Kidney epithelial cell (primary cell): ENCODE results near the gene ABCG1. TPM values are rescaled to one million over a fixed set of nuclear protein-coding genes. Genes with fewer than 3 reads are reported as not detected.

ENCODE experiments used
- DNase-seq: peaks from one replicate; pipeline ENCODE4 v3.0.0-alpha.2; 2010; ENCODE audit warnings: low read depth
- H3K27me3 ChIP-seq: 2 replicates; pipeline ENCODE4 v1.6.0; 2011; ENCODE audit warnings: low read length; ENCODE audit not compliant: control insufficient read depth, insufficient read depth
- H3K36me3 ChIP-seq: 2 replicates; pipeline ENCODE4 v1.5.1; 2011; ENCODE audit warnings: low read length; ENCODE audit not compliant: control insufficient read depth, insufficient read depth
- H3K4me3 ChIP-seq: 2 replicates; pipeline ENCODE4 v1.5.1; 2011; ENCODE audit warnings: low read depth, mild to moderate bottlenecking, control low read depth, low read length
- total RNA-seq: library from RNA; depleted of rRNA; stranded (reverse); fragments of >200 nt; gene quantifications from 2 replicates; pipeline ENCODE4 v1.2.3, GENCODE V29; 2015
- TF ChIP-seq, protein P1 (sequence below): IDR thresholded peaks from 2 replicates; pipeline ENCODE4 v1.5.1; 2011; ENCODE audit warnings: mild to moderate bottlenecking, moderate library complexity, low read length, control low read depth, inconsistent platforms; ENCODE audit not compliant: insufficient read depth, poor library complexity, severe bottlenecking

The ABCG1 gene
- total RNA-seq, 1 donor from 2014 or later, result 3.6 TPM

- Histone ChIP-seq H3K4me3 (no peak overlapping the region), H3K36me3 (no peaks in the 10 kb centered on the region), H3K27me3 (peaks cover 6% of the 10 kb centered on the region)
- TF ChIP-seq, protein P1, sequence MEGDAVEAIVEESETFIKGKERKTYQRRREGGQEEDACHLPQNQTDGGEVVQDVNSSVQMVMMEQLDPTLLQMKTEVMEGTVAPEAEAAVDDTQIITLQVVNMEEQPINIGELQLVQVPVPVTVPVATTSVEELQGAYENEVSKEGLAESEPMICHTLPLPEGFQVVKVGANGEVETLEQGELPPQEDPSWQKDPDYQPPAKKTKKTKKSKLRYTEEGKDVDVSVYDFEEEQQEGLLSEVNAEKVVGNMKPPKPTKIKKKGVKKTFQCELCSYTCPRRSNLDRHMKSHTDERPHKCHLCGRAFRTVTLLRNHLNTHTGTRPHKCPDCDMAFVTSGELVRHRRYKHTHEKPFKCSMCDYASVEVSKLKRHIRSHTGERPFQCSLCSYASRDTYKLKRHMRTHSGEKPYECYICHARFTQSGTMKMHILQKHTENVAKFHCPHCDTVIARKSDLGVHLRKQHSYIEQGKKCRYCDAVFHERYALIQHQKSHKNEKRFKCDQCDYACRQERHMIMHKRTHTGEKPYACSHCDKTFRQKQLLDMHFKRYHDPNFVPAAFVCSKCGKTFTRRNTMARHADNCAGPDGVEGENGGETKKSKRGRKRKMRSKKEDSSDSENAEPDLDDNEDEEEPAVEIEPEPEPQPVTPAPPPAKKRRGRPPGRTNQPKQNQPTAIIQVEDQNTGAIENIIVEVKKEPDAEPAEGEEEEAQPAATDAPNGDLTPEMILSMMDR, result no peak
- DNase-seq, result no peak
These were observed 9.0 kb upstream of the ABCG1 start for GRCh38 chr21:42209801-42210479.

DNA sequence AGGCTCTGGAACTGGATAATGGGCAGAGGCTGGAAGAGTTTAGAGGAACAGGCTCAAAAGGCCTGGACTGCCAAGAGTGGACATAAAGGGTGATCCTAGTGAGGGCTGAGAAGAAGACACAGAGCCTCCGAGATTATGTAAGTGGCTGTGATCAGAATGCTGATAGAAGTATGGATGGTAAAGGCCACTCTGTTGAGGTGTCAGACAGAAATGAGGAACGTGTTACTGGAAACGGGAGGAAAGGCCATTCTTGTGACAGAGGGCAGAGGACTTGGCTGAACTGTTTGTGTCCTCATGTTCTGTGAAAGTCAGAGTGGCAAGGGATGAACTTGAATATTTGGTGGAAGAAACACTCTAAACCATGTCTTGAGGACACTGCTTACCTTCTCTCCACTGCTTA, 6.7 kb upstream of the ABCG1 start:
- peaks cover 11% of the 10 kb centered on the region for H3K27me3 ChIP-seq
- no peak for DNase-seq
- TF ChIP-seq, protein P1, result no peak
- no peak overlapping the region for H3K4me3 ChIP-seq
- no peaks in the 10 kb centered on the region for H3K36me3 ChIP-seq

DNA sequence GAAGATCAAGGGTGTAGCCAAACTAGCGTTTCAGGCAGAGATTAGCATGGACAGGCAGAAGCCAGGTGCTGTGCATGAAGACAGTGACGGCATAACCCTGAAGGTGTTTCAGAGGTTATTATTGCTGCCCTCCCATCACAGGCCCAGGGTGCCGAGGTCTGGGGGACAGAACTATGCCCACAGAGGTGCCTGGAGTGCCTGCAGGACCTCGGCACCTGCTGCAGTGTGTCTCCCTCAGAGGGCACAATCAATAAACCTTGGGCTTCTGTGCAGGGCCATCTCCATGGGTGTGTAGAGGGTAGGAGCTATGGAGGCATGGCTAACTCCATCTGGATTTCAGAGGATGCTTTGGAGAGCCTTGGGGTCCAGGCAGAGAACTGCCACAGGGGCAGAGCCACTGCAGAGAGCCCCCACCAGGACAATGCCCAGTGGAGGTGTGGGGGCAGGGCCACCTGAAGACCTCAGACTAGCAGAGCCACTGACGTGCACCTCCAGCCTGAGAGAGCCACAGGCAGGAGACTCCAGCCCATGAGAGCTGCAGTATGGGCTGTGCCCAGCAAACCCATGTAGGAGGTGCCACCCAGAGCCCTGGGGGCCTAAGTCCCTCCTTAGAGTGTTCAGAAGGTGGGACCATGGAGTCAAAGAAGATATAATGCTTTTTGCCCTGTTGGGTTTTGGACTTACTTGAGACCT, 5.7 kb upstream of the ABCG1 start:
- no peak overlapping the region for H3K4me3 ChIP-seq
- no peak for DNase-seq
- no peaks in the 10 kb centered on the region for H3K36me3 ChIP-seq
- peaks cover 15% of the 10 kb centered on the region for H3K27me3 ChIP-seq
- TF ChIP-seq, protein P1, result no peak

- TF ChIP-seq, protein P1, result no peak
- H3K27me3 ChIP-seq, result peaks cover 24% of the 10 kb centered on the region
- no peaks in the 10 kb centered on the region for H3K36me3 ChIP-seq
- no peak overlapping the region for H3K4me3 ChIP-seq
- DNase-seq, result no peak
These were observed 4.7 kb upstream of the ABCG1 start for GRCh38 chr21:42214081-42214750.

DNA sequence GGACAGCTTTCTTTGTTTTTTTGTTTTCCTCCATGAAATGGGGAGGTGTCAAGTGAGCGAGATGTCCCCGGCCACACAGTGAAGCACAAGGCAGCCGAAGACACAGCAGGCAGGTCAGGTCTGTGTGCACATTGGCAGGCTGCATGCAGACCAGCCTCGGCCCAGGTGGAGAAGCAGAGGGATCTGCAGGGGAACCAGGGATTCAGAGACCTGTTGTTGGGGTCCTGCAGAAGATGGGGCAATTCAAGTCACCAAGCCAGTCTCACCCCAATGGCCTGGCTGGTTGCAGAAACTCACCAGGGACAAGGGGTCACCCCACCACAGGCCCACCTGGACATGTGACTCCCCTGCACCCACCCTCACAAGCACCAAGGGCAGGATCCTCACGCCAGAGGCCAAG, 4.0 kb upstream of the ABCG1 start:
- Histone ChIP-seq H3K36me3 (no peaks in the 10 kb centered on the region), H3K4me3 (no peak overlapping the region), H3K27me3 (peaks cover 31% of the 10 kb centered on the region)
- TF ChIP-seq, protein P1, result no peak
- DNase-seq, result no peak
